ENCODE measurements around the gene EMP3. TPM values are rescaled to one million over a fixed set of nuclear protein-coding genes. Genes with fewer than 3 reads are reported as not detected.

The EMP3 gene
- total RNA-seq, 2 experiments from 2014 or later = 166 to 195 TPM

DNA sequence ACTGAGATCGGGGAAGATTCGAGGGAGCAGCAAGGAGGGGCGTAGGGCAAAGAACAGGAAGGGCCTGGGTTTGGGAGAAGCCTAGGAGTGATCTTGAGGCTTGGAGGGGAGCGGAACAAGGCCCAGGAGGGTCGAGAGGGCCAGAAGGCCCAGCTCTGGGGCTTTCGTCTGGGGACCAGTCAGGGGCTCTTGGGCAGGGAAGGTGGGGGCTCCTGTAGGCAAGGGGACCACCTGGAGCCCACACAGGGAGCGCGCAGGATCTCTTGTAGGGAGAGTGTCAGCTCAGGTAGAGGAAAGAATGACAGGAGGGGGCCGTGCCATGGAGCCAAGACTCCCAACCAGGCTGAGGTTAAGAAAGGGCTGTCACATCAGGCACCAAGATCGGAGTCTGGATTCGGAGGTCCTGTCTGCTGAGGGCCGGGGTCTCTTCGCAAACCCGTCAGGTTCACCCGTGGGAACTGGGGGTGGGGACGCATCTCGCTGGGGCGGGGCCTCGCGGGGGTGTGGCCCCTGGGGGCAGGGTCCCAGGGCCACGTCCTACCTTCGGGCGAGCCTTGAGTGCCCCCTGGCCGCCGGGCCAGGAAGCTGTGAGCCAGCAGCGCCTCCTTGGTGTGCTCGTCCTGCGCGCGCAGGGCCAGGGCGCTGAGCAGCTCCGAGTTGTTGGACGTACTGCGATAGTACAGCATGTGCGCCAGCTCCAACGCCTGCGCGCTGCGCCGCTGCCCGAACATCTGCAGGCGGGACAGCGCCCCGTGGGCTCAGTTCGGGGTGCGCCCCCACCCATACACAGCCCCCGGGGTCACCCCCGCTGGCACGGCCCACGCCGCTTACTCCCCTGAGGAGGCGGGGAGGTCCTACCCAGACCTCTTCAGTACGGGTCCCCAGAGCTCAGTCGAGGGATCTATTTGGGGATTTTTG lies 8.4 kb downstream of the EMP3 start:
- peak overlapping the region; percentile 97 for H3K4me3 Mint-ChIP-seq
- ATAC-seq (peak; percentile 72), DNase-seq (peak; percentile 97)
- intact Hi-C loops (cut with DNase I, micrococcal nuclease) = loop anchor here (1.0 to 5.0 kb wide), 17 partner anchors 12 to 1077 kb away; partner anchors contain the start of genes CARD8 (in 1 of the 2), CCDC9 (in 1 of the 2), CYTH2 (in 1 of the 2) and GRWD1 (in 1 of the 2)
- H3K9me3 Mint-ChIP-seq (ENCODE audit: low read depth) = no peaks in the 10 kb centered on the region
- peaks cover 49% of the 10 kb centered on the region for H3K4me1 Mint-ChIP-seq
- no peaks in the 10 kb centered on the region for H3K27me3 Mint-ChIP-seq
- CTCF ChIA-PET = interaction anchor here (0.6 to 3.6 kb wide), 22 partner anchors 10 to 250 kb away, joined by 3 to 55 read pairs (median 4); partner anchors contain the start of genes CARD8, EMP3, KDELR1 and SYNGR4
- peaks cover 25% of the 10 kb centered on the region for H3K36me3 Mint-ChIP-seq (ENCODE audit: low read depth)
- POLR2A ChIA-PET = interaction anchor here (0.6 to 2.9 kb wide), 11 partner anchors 8 to 626 kb away, joined by 3 to 23 read pairs (median 4); partner anchors contain the start of genes EMP3, SYNGR4 and TMEM143
- H3K27ac Mint-ChIP-seq = peak overlapping the region; percentile 98

DNA sequence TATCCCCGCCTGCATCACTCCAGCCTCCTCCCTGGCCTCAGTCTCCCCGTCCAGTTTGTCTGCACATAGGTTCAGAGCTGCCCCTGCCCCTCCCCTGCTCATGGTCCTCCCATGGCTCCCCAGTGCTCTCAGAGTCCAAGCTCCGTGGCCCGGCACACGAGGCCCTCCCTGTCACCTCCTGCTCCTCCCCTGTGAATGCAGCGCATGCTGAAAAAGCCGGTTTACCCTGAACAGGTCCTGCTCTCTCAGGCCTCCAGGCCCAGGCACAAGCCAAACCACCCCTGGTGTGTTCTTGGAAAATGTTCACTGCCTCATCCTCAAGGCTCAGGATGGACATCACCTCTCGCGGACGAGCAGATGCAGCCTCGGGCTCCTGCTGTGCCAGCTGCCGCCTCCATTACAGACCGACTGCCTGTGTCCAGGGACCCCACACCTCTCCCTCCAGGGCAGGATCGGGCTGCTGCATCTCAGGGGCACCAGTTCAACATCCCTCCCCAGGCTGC lies 13.0 kb downstream of the EMP3 start:
- intact Hi-C loops (cut with DNase I, micrococcal nuclease) = no loop called here
- peaks cover 12% of the 10 kb centered on the region for H3K4me1 Mint-ChIP-seq
- no peaks in the 10 kb centered on the region for H3K9me3 Mint-ChIP-seq (ENCODE audit: low read depth)
- H3K27ac Mint-ChIP-seq = no peak overlapping the region
- no peak for DNase-seq
- ChIA-PET POLR2A (no interaction called here), CTCF (interaction anchor here (0.5 to 1.1 kb wide), 2 partner anchors 12 to 1915 kb away, joined by 3 to 4 read pairs; no protein-coding TSS in a partner anchor)
- no peak for ATAC-seq
- H3K27me3 Mint-ChIP-seq = no peaks in the 10 kb centered on the region
- no peaks in the 10 kb centered on the region for H3K36me3 Mint-ChIP-seq (ENCODE audit: low read depth)
- H3K4me3 Mint-ChIP-seq = no peak overlapping the region

GRCh38 chr19:48338802-48339503 lies 13.6 kb downstream of the EMP3 start:
- ATAC-seq = no peak
- H3K4me1 Mint-ChIP-seq = peaks cover 8% of the 10 kb centered on the region
- no peaks in the 10 kb centered on the region for H3K9me3 Mint-ChIP-seq (ENCODE audit: low read depth)
- ChIA-PET CTCF (interaction anchor here (1.1 kb wide), 1 partner anchor 12 kb away, joined by 4 read pairs; no protein-coding TSS in a partner anchor), POLR2A (no interaction called here)
- intact Hi-C loops (cut with DNase I, micrococcal nuclease) = no loop called here
- no peak overlapping the region for H3K27ac Mint-ChIP-seq
- no peaks in the 10 kb centered on the region for H3K36me3 Mint-ChIP-seq (ENCODE audit: low read depth)
- H3K27me3 Mint-ChIP-seq = no peaks in the 10 kb centered on the region
- no peak for DNase-seq
- H3K4me3 Mint-ChIP-seq = no peak overlapping the region

GRCh38 chr19:48340995-48341394 lies 15.6 kb downstream of the EMP3 start:
- Mint-ChIP-seq H3K4me1 (no peaks in the 10 kb centered on the region), H3K9me3 (ENCODE audit: low read depth) (no peaks in the 10 kb centered on the region), H3K27me3 (no peaks in the 10 kb centered on the region), H3K36me3 (ENCODE audit: low read depth) (no peaks in the 10 kb centered on the region), H3K27ac (no peak overlapping the region), H3K4me3 (no peak overlapping the region)
- ChIA-PET CTCF (interaction anchor here (0.9 to 1.7 kb wide), 5 partner anchors 8 to 105 kb away, joined by 3 to 4 read pairs (median 4); no protein-coding TSS in a partner anchor), POLR2A (no interaction called here)
- ATAC-seq (no peak), DNase-seq (no peak)
- intact Hi-C loops (cut with DNase I, micrococcal nuclease) = no loop called here

DNA sequence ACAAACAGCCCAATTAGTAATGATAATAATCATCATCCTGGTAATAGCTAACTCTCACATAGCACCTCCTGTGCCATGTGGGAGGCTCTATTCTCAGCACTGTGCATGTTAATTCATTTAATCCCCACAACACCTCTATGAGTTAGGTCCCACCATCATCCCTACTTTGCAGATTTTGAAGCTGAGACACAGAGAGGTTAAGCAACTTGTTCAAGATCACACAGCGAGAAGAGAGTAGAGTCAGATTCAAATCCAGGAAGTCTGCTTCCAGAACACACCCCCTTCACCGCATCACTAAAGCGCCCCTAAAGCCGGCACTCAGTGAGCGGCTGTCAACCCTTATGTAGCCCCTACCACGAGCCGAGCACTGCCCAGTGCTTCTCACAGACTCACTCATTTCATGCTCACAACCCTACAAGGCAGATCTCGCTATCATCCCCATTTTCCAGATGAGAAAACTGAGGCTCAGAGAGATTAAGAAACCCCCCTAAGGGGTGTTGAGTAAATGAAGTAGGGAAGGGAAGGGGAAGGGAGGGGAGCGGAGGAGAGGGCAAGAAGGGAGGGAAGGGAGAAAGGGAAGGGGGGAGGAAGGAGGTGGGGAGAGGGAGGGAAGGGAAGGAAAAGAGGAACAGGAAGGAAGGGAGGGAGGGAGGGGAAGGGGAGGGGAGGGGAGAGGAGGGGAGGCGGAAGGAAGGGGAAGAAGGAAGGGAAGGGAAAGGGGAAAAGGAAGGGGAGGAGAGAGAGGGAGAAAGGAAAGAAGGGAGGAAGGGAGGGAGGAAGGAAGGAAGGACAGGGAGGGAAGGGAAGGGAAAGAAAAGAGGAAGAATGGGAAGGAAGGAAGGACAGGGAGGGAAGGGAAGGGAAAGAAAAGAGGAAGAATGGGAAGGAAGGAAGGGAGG lies 16.4 kb downstream of the EMP3 start:
- DNase-seq = no peak
- ChIA-PET POLR2A (no interaction called here), CTCF (interaction anchor here (0.9 to 1.4 kb wide), 3 partner anchors 9 to 105 kb away, joined by 3 to 4 read pairs (median 4); no protein-coding TSS in a partner anchor)
- Mint-ChIP-seq H3K36me3 (ENCODE audit: low read depth) (no peaks in the 10 kb centered on the region), H3K27ac (no peak overlapping the region), H3K4me1 (no peaks in the 10 kb centered on the region), H3K9me3 (ENCODE audit: low read depth) (no peaks in the 10 kb centered on the region), H3K27me3 (no peaks in the 10 kb centered on the region), H3K4me3 (no peak overlapping the region)
- ATAC-seq = no peak
- intact Hi-C loops (cut with DNase I, micrococcal nuclease) = no loop called here

GRCh38 chr19:48342414-48342738 lies 17.0 kb downstream of the EMP3 start:
- intact Hi-C loops (cut with DNase I, micrococcal nuclease) = no loop called here
- Mint-ChIP-seq H3K27ac (no peak overlapping the region), H3K4me1 (no peaks in the 10 kb centered on the region), H3K36me3 (ENCODE audit: low read depth) (no peaks in the 10 kb centered on the region), H3K4me3 (no peak overlapping the region), H3K9me3 (ENCODE audit: low read depth) (no peaks in the 10 kb centered on the region), H3K27me3 (no peaks in the 10 kb centered on the region)
- ChIA-PET POLR2A (no interaction called here), CTCF (no interaction called here)
- ATAC-seq = no peak
- DNase-seq = no peak

DNA sequence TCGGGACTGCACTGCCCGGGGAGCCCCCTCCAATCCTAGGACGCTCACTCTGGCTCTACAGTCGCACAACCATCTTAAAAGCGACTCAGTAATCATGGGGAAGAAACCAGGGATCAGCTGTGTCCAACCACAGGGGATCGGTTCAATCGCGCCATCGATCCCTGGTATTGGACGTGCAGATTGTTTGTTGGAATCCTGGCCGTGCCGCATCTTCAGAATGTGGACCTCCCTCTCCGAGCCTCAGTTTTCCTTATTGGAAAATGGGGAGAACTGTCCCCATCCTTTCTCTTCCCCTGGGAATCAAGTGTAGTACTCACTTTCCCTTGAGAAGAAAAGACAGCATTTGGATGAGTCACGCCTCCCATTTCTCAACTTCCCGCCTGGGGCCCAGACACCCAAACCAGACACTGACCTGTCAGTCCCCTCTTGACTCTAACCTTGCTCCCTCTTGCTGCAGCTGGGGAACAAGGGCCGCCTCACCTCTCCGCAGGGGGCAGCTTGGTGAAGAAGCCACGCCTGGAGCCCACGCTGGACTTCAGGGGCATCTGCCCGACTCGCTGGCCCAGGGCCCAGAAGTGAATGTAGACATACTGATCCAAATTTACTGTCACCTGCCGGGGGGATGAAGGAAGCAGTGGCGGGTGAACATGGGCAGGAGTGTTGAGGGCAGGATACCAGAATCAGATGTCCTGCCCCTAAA lies 17.6 kb downstream of the EMP3 start:
- intact Hi-C loops (cut with DNase I, micrococcal nuclease) = no loop called here
- H3K36me3 Mint-ChIP-seq (ENCODE audit: low read depth) = no peaks in the 10 kb centered on the region
- H3K4me1 Mint-ChIP-seq = no peaks in the 10 kb centered on the region
- ChIA-PET CTCF (no interaction called here), POLR2A (no interaction called here)
- no peak overlapping the region for H3K4me3 Mint-ChIP-seq
- ATAC-seq (no peak), DNase-seq (no peak)
- H3K9me3 Mint-ChIP-seq (ENCODE audit: low read depth) = no peaks in the 10 kb centered on the region
- no peaks in the 10 kb centered on the region for H3K27me3 Mint-ChIP-seq
- no peak overlapping the region for H3K27ac Mint-ChIP-seq

- Mint-ChIP-seq H3K9me3 (ENCODE audit: low read depth) (no peaks in the 10 kb centered on the region), H3K4me1 (no peaks in the 10 kb centered on the region), H3K27me3 (no peaks in the 10 kb centered on the region), H3K4me3 (no peak overlapping the region), H3K36me3 (ENCODE audit: low read depth) (no peaks in the 10 kb centered on the region), H3K27ac (no peak overlapping the region)
- POLR2A ChIA-PET = no interaction called here
- intact Hi-C loops (cut with DNase I, micrococcal nuclease) = no loop called here
- ATAC-seq = peak; percentile 53
- CTCF ChIA-PET = interaction anchor here (1.0 kb wide), 1 partner anchor 24 kb away, joined by 3 read pairs; no protein-coding TSS in a partner anchor
- peak; percentile 32 for DNase-seq
Measured at GRCh38 chr19:48344892-48345291, 19.5 kb downstream of the EMP3 start.

DNA sequence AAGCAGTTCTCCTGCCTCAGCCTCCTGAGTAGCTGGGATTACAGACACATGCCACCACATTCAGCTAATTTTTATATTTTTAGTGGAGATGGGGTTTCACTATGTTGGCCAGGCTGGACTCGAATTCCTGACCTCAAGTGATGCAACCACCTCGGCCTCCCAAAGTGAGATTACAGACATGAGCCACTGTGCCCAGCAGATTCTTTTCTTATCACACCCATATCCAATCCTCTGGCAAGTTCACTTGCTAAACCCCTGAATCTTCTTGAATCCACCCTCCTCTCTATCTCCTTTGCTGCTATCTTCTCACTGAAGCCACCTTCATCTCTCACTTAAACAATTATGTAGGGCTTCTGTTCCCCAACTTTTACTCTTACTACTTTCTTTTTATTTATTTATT lies 20.8 kb downstream of the EMP3 start:
- H3K27ac Mint-ChIP-seq = no peak overlapping the region
- ChIA-PET CTCF (interaction anchor here (0.6 to 1.0 kb wide), 4 partner anchors 25 to 144 kb away, joined by 3 to 5 read pairs (median 3); no protein-coding TSS in a partner anchor), POLR2A (interaction anchor here (0.6 kb wide), 1 partner anchor 849 kb away, joined by 3 read pairs; no protein-coding TSS in a partner anchor)
- no peak for ATAC-seq
- H3K4me3 Mint-ChIP-seq = no peak overlapping the region
- no peaks in the 10 kb centered on the region for H3K27me3 Mint-ChIP-seq
- no peak for DNase-seq
- H3K36me3 Mint-ChIP-seq (ENCODE audit: low read depth) = no peaks in the 10 kb centered on the region
- intact Hi-C loops (cut with DNase I, micrococcal nuclease) = no loop called here
- H3K9me3 Mint-ChIP-seq (ENCODE audit: low read depth) = no peaks in the 10 kb centered on the region
- no peaks in the 10 kb centered on the region for H3K4me1 Mint-ChIP-seq

GRCh38 chr19:48348045-48348444 lies 22.7 kb downstream of the EMP3 start:
- intact Hi-C loops (cut with DNase I, micrococcal nuclease) = no loop called here
- DNase-seq (no peak), ATAC-seq (no peak)
- Mint-ChIP-seq H3K36me3 (ENCODE audit: low read depth) (no peaks in the 10 kb centered on the region), H3K27ac (no peak overlapping the region), H3K9me3 (ENCODE audit: low read depth) (no peaks in the 10 kb centered on the region), H3K27me3 (no peaks in the 10 kb centered on the region), H3K4me1 (no peaks in the 10 kb centered on the region), H3K4me3 (no peak overlapping the region)
- ChIA-PET POLR2A (no interaction called here), CTCF (no interaction called here)
